Colonic mucosa (tissue), 4 donors: ENCODE measurements around the gene RPSA. TPM values are rescaled to one million over a fixed set of nuclear protein-coding genes. Genes with fewer than 3 reads are reported as not detected.

ENCODE experiments used
- DNase-seq: peaks from one replicate; pipeline ENCODE4 v3.0.0-alpha.2; 2020
- H3K27ac ChIP-seq: fragments of 200-600 bp; one replicate; pipeline ENCODE4 v1.8.0; 2021
- H3K27me3 ChIP-seq: fragments of 200-600 bp; one replicate; pipeline ENCODE4 v1.8.0; 2021
- H3K36me3 ChIP-seq: fragments of 200-600 bp; one replicate; pipeline ENCODE4 v1.8.0; 2021
- H3K4me1 ChIP-seq: fragments of 200-600 bp; one replicate; pipeline ENCODE4 v1.8.0; 2021; ENCODE audit warnings: mild to moderate bottlenecking
- H3K4me3 ChIP-seq: fragments of 200-600 bp; one replicate; pipeline ENCODE4 v1.8.0; 2021
- H3K9ac ChIP-seq, 2 donors: one replicate each; pipeline ENCODE4 v1.7.0; 2013; ENCODE audit warnings: control low read depth in 2 of 2, low read depth in 2 of 2, low read length in 2 of 2
- H3K9me3 ChIP-seq: fragments of 200-600 bp; one replicate; pipeline ENCODE4 v1.8.0; 2021
- intact Hi-C: fragments of 100-400 bp; cut with DNase I; formaldehyde crosslinking; loops from one replicate; pipeline ENCODE4 v1.14.1; 2022
- total RNA-seq, 2 donors: library from RNA; stranded (reverse); fragmentation: NEBNext Ultra II Directional in 1 of 2; extraction: Animal tissue kit (Norgen Biotek cat#: 25700) in 1 of 2; gene quantifications; one replicate each; pipeline ENCODE4 v1.2.1, GENCODE V29; 2021
- TF ChIP-seq, protein P1 (sequence below): fragments of 200-600 bp; IDR thresholded peaks from one replicate; pipeline ENCODE4 v1.8.0; 2022; ENCODE audit warnings: antibody characterized with exemption, mild to moderate bottlenecking
- donor health status: healthy.
- donor health status: DM: no; HTN: no; CAD: no.
- donor health status: DM: no; HTN: no; CAD: no.

Gene RPSA
- total RNA-seq, 2 donors from 2014 or later: 896 to 1,381 TPM

GRCh38 chr3:39372833-39373232, 33.7 kb upstream of the RPSA start:
- Histone ChIP-seq H3K27me3 (no peaks in the 10 kb centered on the region), H3K4me1 (no peaks in the 10 kb centered on the region), H3K9ac (no peak overlapping the region), H3K4me3 (no peak overlapping the region), H3K9me3 (no peaks in the 10 kb centered on the region), H3K36me3 (no peaks in the 10 kb centered on the region), H3K27ac (no peak overlapping the region)
- TF ChIP-seq, protein P1, sequence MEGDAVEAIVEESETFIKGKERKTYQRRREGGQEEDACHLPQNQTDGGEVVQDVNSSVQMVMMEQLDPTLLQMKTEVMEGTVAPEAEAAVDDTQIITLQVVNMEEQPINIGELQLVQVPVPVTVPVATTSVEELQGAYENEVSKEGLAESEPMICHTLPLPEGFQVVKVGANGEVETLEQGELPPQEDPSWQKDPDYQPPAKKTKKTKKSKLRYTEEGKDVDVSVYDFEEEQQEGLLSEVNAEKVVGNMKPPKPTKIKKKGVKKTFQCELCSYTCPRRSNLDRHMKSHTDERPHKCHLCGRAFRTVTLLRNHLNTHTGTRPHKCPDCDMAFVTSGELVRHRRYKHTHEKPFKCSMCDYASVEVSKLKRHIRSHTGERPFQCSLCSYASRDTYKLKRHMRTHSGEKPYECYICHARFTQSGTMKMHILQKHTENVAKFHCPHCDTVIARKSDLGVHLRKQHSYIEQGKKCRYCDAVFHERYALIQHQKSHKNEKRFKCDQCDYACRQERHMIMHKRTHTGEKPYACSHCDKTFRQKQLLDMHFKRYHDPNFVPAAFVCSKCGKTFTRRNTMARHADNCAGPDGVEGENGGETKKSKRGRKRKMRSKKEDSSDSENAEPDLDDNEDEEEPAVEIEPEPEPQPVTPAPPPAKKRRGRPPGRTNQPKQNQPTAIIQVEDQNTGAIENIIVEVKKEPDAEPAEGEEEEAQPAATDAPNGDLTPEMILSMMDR: no peak
- intact Hi-C loops: no loop called here
- no peak for DNase-seq

DNA sequence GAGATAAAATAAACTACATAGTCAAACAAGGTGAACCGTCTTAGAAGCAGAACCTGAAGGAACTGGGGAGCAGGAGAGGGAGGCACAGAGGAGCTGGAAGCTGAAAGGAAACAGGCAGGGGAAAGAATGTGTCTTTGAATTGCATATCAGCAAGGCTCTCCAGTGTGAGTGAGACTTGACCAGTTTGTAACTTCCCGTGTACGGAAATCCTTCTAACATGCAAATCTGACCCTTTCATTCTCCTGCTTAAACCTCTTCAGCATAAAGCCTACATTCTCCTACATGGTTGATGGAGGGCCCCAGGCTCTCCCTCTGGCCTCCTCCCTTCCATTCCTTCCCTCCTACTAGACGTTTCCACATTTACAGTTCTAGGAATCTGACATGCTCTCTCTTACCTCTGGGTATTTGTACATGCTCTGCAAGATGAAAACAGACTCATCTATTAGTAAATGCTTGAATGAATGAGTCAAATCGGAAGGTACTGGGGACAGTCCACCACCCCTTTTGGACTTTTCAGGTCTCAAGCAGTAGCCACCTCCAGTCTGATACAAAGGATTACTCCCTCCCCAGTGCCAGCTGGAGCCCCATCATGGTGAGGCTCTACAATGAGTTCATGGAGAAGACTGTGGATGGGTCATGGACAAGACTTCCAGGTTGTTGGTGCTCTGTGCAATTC, 29.4 kb upstream of the RPSA start:
- no peak overlapping the region for H3K4me3 ChIP-seq
- H3K9ac ChIP-seq: no peak overlapping the region
- no peaks in the 10 kb centered on the region for H3K27me3 ChIP-seq
- H3K27ac ChIP-seq: no peak overlapping the region
- no peaks in the 10 kb centered on the region for H3K4me1 ChIP-seq
- no peak for DNase-seq
- intact Hi-C loops: loop anchor here (2.0 to 5.0 kb wide), 2 partner anchors 84 to 190 kb away; no protein-coding TSS in a partner anchor
- no peaks in the 10 kb centered on the region for H3K9me3 ChIP-seq
- H3K36me3 ChIP-seq: no peaks in the 10 kb centered on the region
- TF ChIP-seq, protein P1: no peak

DNA sequence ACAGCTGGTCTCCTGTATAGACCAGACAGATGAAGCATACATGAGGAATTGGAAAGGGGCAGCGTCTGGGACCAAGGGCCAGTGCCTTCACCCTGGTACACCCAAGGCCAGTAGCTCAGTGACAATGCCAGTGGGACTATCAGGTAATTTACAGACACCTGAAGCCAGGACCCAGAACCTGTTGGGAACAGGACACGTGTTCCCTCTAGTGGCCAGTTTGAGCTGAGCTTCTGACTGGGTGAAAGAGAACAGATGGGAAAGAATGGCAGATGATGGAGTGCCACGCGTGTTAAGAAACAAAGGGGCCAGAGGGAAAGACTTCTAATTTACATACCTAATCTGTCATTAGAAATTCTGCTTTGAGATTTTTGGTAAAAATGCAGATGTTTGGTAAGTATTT, 28.4 kb upstream of the RPSA start:
- no peaks in the 10 kb centered on the region for H3K36me3 ChIP-seq
- no peak overlapping the region for H3K4me3 ChIP-seq
- intact Hi-C loops: loop anchor here (5.0 kb wide), 1 partner anchor 191 kb away; no protein-coding TSS in a partner anchor
- TF ChIP-seq, protein P1: peak; percentile 65
- H3K9ac ChIP-seq: no peak overlapping the region
- H3K9me3 ChIP-seq: no peaks in the 10 kb centered on the region
- no peak overlapping the region for H3K27ac ChIP-seq
- H3K27me3 ChIP-seq: no peaks in the 10 kb centered on the region
- peak; percentile 84 for DNase-seq
- H3K4me1 ChIP-seq: no peaks in the 10 kb centered on the region

- no peak for DNase-seq
- intact Hi-C loops: loop anchor here (5.0 kb wide), 1 partner anchor 192 kb away; no protein-coding TSS in a partner anchor
- H3K27me3 ChIP-seq: no peaks in the 10 kb centered on the region
- no peak overlapping the region for H3K9ac ChIP-seq
- no peak overlapping the region for H3K27ac ChIP-seq
- TF ChIP-seq, protein P1: no peak
- no peaks in the 10 kb centered on the region for H3K9me3 ChIP-seq
- no peaks in the 10 kb centered on the region for H3K36me3 ChIP-seq
- no peaks in the 10 kb centered on the region for H3K4me1 ChIP-seq
- no peak overlapping the region for H3K4me3 ChIP-seq
These were observed 27.4 kb upstream of the RPSA start for GRCh38 chr3:39378957-39379777.

- Histone ChIP-seq H3K4me1 (no peaks in the 10 kb centered on the region), H3K36me3 (no peaks in the 10 kb centered on the region), H3K27me3 (no peaks in the 10 kb centered on the region), H3K4me3 (no peak overlapping the region), H3K9me3 (no peaks in the 10 kb centered on the region), H3K27ac (no peak overlapping the region), H3K9ac (no peak overlapping the region)
- intact Hi-C loops: loop anchor here (5.0 to 10.0 kb wide), 2 partner anchors 192 to 255 kb away; no protein-coding TSS in a partner anchor
- TF ChIP-seq, protein P1: no peak
- no peak for DNase-seq
These were observed 26.8 kb upstream of the RPSA start for GRCh38 chr3:39379778-39380155.
